Measurements from ENCODE around the gene TEX13B. TPM values are rescaled to one million over a fixed set of nuclear protein-coding genes. Genes with fewer than 3 reads are reported as not detected.

Gene TEX13B, protein sequence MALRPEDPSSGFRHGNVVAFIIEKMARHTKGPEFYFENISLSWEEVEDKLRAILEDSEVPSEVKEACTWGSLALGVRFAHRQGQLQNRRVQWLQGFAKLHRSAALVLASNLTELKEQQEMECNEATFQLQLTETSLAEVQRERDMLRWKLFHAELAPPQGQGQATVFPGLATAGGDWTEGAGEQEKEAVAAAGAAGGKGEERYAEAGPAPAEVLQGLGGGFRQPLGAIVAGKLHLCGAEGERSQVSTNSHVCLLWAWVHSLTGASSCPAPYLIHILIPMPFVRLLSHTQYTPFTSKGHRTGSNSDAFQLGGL
- not detected for total RNA-seq
- long read RNA-seq, result 0 reads

DNA sequence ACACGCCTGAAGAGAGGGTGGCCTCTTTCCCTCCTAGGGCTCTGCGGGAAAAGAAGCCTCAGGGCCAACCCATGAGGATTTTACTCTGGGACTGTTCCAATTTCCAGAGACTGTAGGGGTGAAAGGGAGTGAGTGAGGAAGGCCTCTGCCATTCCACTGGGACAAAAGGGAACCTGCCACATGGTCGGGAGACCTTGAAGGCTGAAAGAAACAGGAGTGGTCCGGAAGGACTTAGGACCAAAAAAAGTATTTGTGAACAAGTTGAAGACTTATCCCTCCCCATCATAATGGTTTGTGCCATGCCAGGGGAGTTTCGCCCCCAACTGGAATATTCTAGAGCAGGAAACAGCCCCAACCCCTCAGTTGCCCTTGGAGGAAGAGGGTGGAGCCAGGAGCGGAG, at the start of gene TEX13B:
Gene TEX13B, minus strand, starts transcription at position 15 of the 400 bp plus-strand sequence. CDS start 243 bp downstream, outside the sequence.
- DNase-seq (ENCODE audit: low spot score), result no peak
- intact Hi-C loops (cut with DNase I), result no loop called here

DNA sequence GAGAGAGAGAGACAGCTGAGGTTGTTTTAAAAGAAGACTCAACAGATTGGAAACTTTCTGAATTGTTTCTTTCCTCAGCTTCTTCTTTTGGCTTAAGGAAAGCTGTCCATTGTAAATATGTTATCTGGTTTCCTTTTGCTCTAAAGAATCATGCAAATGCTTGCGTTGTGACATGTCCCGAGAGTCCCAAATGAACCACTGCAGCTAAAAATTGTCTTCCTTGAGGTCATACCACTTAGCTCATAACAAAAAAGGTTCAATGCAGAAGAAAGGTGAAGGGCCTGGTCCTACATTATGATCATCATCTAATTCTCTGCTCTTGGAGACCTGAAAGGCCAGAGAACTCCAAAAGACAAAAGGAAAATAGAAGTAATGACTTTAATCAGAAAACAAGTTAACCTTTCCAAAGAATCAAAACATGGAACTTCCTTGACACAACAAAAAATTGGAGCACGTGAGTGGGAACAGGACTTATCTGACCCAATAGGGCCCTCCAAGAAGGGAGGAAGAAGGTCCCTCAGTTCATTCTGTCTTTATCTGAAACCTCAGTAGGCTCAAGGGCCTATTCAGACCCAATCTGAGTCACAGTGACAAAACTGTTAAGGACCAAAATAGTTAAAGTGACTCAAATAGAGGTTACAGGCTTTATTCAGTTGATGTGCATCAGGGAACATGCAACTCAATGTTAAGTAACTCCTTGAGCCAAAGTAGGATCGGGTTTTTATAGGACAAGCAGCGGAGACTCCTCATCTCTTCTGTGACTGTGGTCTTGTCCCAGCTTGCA, 48.0 kb upstream of the TEX13B start:
- DNase-seq (ENCODE audit: low spot score), result no peak
- intact Hi-C loops (cut with DNase I), result no loop called here

DNA sequence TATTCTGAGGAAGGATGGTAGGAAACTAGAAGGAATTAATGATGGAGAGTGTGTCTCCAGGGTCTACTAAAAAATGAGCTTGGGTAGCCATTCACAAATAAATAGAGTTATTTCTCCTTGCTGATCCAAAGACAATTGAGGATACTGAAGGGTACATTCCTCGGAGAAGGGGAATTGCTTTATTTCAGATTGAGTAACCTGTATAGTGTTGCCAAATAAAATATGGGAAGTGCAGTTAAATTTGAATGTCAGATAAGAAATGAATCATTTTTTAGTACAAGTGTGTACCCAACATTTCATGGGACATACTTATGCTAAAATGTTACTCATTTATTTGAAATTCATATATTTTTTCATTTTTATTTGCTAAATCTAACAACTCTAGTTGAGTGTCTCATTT, 46.7 kb upstream of the TEX13B start:
- DNase-seq (ENCODE audit: low spot score), result no peak
- intact Hi-C loops (cut with DNase I), result no loop called here

DNA sequence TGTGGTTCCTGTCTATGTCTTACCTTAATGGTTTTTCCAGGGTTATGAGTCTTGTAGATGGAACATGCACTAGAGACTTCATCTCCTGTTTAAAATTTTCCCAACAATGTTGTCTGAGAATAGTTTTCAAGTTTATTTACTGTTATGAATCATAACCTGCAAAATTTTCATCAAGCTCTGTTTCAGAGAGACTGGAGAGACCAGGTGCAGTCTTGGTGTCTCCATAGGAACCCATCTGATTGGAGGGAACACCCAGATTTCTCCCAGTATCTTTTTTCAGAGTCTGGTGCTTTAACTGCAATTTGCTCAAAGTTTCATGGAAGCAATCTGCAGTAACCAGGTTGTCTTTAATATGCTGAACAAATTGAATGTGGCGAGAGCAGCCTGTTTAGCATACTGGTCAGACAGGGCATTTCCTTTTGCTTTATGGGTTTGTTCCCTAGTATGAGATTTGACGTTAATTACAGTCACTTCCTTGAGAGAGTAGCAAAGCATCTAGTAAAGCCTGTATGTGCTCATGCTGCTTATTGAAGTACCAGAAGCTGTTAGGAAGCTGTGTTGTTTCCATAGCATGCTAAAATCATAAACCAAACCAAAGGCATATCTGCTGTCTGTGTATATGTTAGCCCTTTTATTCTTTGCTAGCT, 43.9 kb upstream of the TEX13B start:
- DNase-seq (ENCODE audit: low spot score), result no peak
- intact Hi-C loops (cut with DNase I), result no loop called here

DNA sequence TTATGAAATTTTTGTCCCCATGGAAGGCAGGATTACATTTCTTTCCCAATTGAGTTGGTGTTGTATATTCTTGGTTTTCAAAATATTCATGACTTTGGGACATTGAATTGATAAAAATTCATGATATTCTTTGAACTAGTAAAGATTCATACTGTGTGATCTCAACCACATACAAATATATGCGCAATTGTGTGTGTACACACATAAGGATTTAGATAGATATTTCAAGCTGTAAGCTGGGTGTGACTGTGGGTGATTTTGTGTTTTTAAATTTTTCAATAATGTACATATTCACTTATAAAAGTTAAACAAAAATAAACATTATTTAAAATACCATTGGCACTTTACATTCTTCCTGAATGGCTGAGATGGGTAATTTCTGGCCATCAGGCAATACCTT, 43.2 kb upstream of the TEX13B start:
- intact Hi-C loops (cut with DNase I), result no loop called here

DNA sequence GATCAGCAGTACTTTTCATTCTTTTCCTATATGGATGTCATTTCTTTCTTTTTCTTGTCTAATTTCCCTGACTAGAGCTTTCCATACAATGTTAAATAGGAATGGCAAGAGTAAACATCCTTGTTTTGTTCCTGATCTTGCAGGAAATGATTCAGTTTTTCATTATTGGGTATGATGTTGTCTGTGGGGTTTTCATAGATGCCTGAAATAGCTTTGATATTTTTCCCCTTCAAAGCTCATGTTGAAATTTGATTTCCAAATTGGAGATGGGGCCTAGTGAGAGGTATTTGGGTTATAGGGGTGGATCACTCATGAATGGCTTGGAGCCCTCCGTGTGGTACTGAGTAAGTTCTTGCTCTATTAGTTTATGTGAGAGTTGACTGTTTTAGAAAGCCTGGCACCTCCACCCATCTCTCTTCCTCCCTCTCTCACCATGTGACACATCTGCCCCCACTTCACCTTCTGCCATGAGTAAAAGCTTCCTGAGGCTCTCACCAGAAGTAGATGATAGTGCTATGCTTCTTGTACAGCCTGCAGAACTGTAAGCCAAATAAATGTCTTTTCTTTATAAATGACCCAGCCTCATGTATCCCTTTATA, 40.4 kb upstream of the TEX13B start:
- DNase-seq (ENCODE audit: low spot score), result no peak
- intact Hi-C loops (cut with DNase I), result no loop called here

More for the DNA sequence above, 43.2 kb upstream of the TEX13B start:
- no peak for DNase-seq (ENCODE audit: low spot score)

DNA sequence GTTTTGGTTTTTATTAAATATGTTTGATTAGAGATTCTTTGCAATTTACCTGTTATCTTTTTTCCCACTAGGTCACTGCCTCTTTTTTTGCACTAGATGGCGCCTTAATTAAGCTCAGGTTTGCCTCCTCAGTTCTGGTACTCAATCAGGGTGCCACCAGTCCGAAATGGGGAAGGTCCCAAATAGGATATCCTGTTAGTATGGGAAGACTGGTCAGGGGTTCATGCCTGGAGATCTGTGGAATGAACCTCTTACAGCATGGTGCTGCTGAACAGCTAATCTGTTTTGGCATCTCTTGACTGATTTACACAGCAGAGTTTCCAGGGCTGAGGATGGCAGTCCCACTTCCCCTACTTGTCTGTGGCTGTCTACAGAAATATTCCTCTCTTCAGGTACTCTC, 38.5 kb upstream of the TEX13B start:
- DNase-seq (ENCODE audit: low spot score), result no peak
- intact Hi-C loops (cut with DNase I), result loop anchor here (2.0 kb wide), 1 partner anchor 118 kb away; no protein-coding TSS in a partner anchor

DNA sequence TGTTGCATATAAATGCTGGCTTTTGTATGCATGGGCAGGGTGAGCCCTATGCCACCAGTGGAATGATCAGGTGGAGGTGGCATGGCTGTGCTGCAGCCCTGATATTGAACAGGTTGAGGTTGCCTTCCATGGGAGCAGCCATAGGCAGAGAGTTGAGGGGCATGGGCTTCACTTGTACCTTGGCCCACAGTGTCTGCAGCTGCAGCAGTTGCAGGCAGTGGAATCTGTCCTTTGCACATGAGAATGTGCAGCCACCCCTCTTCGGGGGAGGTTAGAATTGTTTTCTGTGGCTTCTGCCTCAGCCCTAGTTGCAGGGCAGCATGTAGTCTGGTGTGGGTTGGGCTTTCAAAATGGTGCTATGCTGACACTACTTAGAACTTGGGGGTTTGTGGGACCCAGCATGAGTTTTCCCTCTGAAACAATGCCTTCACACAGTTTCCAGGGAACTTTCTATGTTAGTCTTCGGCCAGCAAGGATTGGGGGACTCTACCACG, 37.3 kb upstream of the TEX13B start:
- DNase-seq (ENCODE audit: low spot score), result no peak
- intact Hi-C loops (cut with DNase I), result no loop called here

DNA sequence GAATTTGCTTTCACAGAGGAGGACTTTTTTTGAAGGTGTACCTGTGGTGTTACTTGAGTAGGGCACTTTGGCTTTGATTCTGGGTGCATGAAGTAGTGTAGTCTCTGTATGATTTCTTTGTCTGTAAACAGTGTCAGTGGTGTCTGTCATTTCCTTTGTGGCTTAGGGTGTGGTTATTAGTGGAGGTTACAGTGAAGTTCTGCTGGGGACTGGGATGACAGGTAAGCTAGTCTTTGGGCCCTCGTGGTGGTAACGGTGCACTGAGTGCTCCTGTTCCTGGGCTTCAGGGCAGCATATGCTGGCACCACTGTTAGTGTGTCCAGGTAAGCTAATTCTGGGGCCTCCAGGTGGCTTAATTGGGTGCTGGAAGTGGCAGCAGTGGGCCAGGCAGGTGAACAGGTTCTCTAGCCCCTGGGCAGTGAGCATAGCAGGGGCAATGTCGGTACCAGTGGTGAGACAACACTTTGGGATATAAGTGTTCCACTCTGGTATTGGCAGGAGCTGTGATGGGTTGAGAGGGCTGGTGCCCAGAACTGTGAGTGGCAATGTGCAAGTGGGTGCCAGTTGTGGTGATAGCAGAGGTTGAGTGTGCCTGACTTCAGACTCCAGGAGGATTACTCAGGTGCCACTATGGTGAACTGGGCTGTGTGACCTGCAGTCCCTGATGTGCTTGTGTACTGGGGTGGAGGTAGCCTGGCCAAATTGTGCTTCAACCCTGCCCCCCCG, 36.6 kb upstream of the TEX13B start:
- intact Hi-C loops (cut with DNase I), result no loop called here
- no peak for DNase-seq (ENCODE audit: low spot score)

DNA sequence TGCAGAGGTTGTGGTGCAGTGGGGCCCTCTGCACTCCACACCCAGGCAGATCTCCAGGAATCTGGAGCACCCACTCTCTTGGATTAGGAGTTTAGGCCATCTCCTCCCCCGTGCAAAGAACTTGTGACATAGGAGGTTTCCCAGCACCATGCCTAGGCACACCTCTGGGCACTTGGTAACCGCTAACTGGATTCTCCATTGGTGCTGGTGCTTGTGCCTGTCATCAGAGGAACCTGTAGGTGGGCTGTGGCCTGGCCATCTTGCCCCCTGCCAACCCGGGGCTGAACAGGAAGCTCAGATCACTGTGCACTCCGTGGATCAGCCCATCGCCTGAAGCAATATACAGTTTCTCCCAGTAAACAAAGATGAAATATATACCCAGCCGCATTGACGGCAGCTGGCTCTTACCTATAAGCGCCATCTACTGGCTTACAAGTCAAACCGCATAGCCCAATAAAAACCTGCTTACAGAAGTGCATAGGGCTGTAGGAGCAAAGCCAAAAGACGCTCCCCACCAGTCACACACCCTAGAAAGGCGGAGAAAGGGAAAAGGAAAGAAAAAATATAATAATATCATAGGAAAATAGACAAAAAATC, 19.1 kb upstream of the TEX13B start:
- DNase-seq (ENCODE audit: low spot score), result no peak
- intact Hi-C loops (cut with DNase I), result no loop called here

DNA sequence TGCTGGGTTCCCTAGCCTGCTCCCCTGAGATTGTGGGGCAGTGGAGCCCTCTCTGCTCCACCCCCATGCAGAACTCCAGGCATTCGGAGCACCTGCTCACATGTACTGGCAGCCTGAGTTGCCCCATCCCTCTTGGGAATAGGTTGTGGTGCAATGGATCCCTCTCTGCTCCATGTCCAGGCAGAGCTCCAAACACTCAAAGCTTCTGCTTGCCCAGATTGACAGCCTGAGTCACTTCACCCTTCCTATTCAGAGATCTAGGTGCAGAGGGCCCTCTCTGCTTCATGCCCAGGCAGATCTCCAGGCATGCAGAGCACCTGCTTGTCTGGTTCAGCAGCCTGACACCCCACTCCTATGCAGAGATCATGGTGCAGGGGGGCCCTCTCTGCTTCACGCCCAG, 18.6 kb upstream of the TEX13B start:
- DNase-seq (ENCODE audit: low spot score), result no peak

DNA sequence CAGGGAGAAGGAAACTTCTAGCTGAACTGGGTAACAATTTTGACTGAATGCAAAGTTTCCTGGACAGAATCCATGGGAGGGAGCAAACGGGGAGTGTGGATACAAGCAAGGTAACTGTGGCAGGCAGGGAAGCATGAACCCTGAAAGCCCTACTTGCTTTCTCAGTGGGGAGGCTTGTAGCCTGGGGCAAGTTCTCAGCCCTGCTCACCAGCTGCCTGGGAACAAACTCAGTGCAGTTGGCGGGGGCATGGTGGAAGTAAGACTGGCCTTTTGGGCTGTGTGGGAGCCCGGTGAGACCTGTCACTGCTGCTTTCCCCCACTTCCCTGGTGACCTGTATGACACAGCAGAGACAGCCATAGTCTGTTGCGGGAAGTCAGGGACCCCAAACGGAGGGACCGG, 14.0 kb upstream of the TEX13B start:
- no peak for DNase-seq (ENCODE audit: low spot score)
- intact Hi-C loops (cut with DNase I), result no loop called here

More for the DNA sequence above, 18.6 kb upstream of the TEX13B start:
- intact Hi-C loops (cut with DNase I), result no loop called here

DNA sequence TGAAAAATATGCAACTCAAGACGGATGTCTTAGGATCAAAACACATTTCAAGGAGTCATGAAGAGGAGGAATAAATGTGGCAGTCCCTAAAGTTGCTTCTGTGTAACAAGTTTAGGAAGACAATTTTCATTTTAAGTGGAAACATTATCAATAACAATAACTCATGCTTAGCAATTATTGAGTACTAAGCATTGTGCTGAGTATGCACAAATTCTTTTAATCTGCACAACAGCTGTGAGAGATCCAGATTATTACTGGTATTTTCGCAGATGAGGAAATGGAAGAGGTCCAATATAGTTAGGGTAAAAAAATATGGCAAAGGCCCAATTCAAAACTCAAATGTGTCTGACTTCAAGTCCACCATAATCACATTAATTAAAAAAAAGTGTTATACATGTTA, 2.9 kb upstream of the TEX13B start:
- DNase-seq (ENCODE audit: low spot score), result no peak
- intact Hi-C loops (cut with DNase I), result no loop called here

DNA sequence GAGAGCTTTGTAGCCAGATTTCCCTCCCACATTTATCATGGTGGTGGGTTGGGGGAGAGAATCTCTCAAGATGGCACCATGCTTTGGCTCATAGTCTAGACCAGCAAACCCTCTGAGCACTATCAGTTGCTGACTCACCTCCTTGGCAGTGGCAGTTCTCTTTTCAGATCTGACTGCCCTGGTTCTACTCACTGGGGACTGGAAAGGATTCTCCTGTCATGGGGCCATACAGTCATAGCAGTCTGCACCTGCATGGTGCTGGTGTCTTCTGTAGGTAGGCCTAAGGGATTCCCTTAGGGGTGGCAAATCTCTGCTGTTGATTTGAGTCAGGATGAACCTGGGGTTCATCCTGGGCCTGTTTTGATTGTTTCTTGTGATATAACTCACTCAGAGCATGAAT, 2.6 kb downstream of the TEX13B start:
- intact Hi-C loops (cut with DNase I), result no loop called here
- no peak for DNase-seq (ENCODE audit: low spot score)

DNA sequence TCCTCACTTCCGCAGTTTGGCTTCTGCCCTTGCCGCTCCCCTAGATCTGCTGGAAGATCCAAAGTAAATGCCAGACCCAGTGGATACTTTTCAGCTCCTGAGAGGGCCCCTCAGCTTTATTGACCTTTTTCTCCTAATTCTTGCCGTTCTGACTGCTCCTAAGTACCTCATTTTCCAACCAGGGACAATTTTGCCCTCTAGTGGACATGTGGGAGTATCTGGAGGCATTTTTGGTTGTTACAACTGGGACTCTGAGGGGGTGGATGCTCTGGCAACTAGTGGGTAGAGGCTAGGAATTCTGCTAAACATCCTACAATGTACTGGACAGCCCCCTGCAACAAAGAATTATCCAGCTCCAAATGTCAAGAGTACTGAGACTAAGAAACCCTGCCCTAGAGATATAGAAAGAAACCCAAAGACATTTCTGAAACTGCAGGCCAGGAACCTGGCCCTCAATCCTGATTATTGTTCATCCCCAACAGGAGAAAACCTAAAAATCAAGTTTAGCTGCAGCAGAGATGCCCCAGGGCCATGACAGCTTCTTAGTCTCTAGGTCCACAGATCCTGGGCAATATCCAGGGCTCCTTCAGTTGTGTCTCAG, 3.4 kb downstream of the TEX13B start:
- DNase-seq (ENCODE audit: low spot score), result no peak
- intact Hi-C loops (cut with DNase I), result no loop called here

DNA sequence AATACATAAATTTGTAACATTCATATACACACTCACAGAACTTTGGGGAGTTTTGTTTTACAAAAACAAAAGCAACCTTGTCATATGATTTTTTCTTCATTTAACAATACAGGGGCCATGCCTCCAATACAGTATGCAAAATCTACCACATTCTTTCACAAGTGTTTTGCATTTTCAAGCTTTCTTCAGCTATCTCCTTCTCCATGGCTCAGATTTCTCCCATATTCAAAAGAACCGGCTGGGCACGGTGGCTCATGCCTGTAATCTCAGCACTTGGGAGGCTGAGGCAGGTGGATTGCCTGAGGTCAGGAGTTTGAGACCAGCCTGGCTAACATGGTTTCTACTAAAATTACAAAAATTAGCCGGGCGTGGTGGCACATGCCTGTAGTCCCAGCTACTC, 4.1 kb downstream of the TEX13B start:
- intact Hi-C loops (cut with DNase I), result no loop called here
- DNase-seq (ENCODE audit: low spot score), result no peak

DNA sequence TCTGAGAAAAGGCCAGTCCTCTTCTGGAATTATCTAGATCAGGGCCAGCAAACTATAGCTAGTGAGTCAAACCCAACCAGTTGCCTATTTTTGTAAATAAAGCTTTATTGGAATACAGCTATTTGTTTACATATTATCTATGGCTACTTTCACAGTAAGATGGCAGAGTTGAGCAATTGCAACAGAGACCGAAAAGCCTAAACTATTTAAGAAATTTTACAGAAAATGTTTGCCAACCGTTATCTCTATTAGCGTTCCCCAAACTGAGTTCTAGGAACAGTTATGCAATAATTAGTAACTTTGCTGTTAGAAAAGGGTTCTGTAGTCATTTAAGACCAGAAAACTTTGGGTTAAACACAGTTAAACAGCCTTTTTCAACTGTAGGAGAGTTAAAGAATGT, 10.5 kb downstream of the TEX13B start:
- DNase-seq (ENCODE audit: low spot score), result no peak
- intact Hi-C loops (cut with DNase I), result no loop called here

DNA sequence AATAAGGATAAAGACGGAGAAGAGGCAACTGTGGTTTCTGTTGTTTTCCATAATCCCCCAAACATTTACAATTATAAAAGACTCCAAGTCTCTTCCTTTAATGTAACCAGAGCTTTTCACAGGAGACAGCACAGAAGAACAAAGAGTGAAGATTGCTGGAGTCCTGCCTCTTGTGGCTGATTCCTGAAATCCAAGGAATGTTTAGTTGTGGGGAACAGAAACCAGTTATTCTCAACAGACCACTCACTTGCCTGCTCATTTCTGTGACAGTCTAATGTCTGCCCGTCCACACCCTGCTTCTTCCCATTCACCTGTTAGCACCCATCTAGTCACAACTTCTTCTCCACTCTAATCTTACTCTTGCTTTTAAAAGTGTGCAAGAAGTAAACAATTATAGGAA, 12.1 kb downstream of the TEX13B start:
- intact Hi-C loops (cut with DNase I), result no loop called here
- no peak for DNase-seq (ENCODE audit: low spot score)

DNA sequence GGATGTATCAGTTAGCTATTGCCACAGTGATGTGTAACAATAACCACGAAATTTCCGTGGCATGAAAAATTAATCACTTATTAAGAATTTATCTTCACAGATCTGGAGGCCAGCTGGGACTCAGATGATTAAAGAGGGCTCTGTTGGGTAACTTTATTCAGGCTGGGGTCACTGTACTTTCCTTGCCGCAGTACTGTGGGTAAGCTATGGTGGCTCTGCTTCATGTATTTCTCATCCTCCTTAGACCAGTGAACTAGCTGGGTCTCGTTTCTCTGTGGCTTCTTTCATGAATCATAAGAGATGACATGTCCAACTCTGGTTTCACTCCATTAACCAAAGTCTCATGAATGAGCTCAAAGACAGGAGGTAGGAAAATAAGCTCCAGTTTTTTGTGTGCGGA, 13.5 kb downstream of the TEX13B start:
- DNase-seq (ENCODE audit: low spot score), result no peak

More for the DNA sequence above, 13.5 kb downstream of the TEX13B start:
- intact Hi-C loops (cut with DNase I), result no loop called here
